Measurements from ENCODE around the gene WDR1.

GRCh38 chr4:10053635-10054453 is 62.8 kb downstream of the WDR1 start:
- TF ChIP-seq EP300 (IDR thresholded peaks at IDR 0.05) (no peak), CTCF (IDR thresholded peaks at IDR 0.05) (no peak), POLR2A (IDR thresholded peaks at IDR 0.05; ENCODE audit: low read depth) (no peak)
